Uterus (tissue), 4 donors: ENCODE measurements around the gene EFS. TPM values are rescaled to one million over a fixed set of nuclear protein-coding genes. Genes with fewer than 3 reads are reported as not detected.

Experiments
- DNase-seq, 2 donors: peaks; one replicate each; pipeline ENCODE4 v3.0.0-alpha.2; 2019 to 2020
- H3K27ac ChIP-seq, 2 donors: fragments of 200-600 bp; sonication (generic); 1 replicate in 1 of 2; 2 replicates in 1 of 2; pipeline ENCODE4 v1.5.1; 2016 to 2018
- H3K27me3 ChIP-seq, 2 donors: fragments of 200-600 bp; sonication (generic); one replicate each; pipeline ENCODE4 v1.5.1; 2018 to 2019; ENCODE audit warnings: control low read depth in 1 of 2
- H3K36me3 ChIP-seq, 2 donors: fragments of 200-600 bp; sonication (generic); one replicate each; pipeline ENCODE4 v1.5.1; 2019; ENCODE audit warnings: control low read depth in 1 of 2
- H3K4me1 ChIP-seq, 2 donors: fragments of 200-600 bp; sonication (generic); one replicate each; pipeline ENCODE4 v1.5.1; 2018 to 2019; ENCODE audit warnings: control low read depth in 1 of 2
- H3K4me3 ChIP-seq, 2 donors: fragments of 200-600 bp; sonication (generic); 1 replicate in 1 of 2; 2 replicates in 1 of 2; pipeline ENCODE4 v1.5.1; 2018 to 2019; ENCODE audit warnings: mild to moderate bottlenecking in 1 of 2
- H3K9me3 ChIP-seq, 2 donors: fragments of 200-600 bp; sonication (generic); one replicate each; pipeline ENCODE4 v1.5.1; 2019; ENCODE audit warnings: control low read depth in 1 of 2
- CTCF ChIP-seq, 4 experiments: fragments of 200-600 bp in 2 of 4; fragments of 450-650 bp in 2 of 4; sonication (generic) in 2 of 4; IDR thresholded peaks; one replicate each; pipeline ENCODE4 v1.5.1; 2016 to 2019; ENCODE audit warnings: antibody characterized with exemption in 4 of 4, mild to moderate bottlenecking in 2 of 4, moderate library complexity in 1 of 4
- POLR2A ChIP-seq, 2 donors: fragments of 450-650 bp; IDR thresholded peaks; one replicate each; pipeline ENCODE4 v1.6.1; 2016; ENCODE audit warnings: antibody characterized with exemption in 2 of 2, mild to moderate bottlenecking in 1 of 2, moderate library complexity in 1 of 2
- intact Hi-C: fragments of 100-400 bp; cut with DNase I; formaldehyde crosslinking; loops from one replicate; pipeline ENCODE4 v1.15.1; 2023; ENCODE audit warnings: low total_unique reads
- total RNA-seq, 4 donors: library from RNA; depleted of rRNA in 3 of 4; stranded (reverse); fragments of >200 nt in 3 of 4; gene quantifications; one replicate each; pipeline versions ENCODE4 v1.1.0 to v1.2.4, GENCODE V29; 2014 to 2023
- donor health status: DM: yes; HTN: yes; CAD: no.

Gene EFS
- total RNA-seq, 4 donors from 2014 or later = 4.1 to 42.4 (median 21.7) TPM

- Histone ChIP-seq H3K9me3 (no peaks in the 10 kb centered on the region), H3K4me1 (peaks cover 0 to 4% of the 10 kb centered on the region in 2 donors), H3K36me3 (no peaks in the 10 kb centered on the region), H3K27me3 (no peaks in the 10 kb centered on the region), H3K4me3 (no peak overlapping the region), H3K27ac (no peak overlapping the region)
- intact Hi-C loops = no loop called here
- no peak for DNase-seq
- no peak for TF ChIP-seq CTCF (IDR thresholded peaks at IDR 0.05)
- no peak for TF ChIP-seq POLR2A (IDR thresholded peaks at IDR 0.05)
Measured at GRCh38 chr14:23358553-23359166, 6.3 kb downstream of the EFS start.

- H3K4me1 ChIP-seq = no peaks in the 10 kb centered on the region
- no peak for TF ChIP-seq POLR2A (IDR thresholded peaks at IDR 0.05)
- no peak for TF ChIP-seq CTCF (IDR thresholded peaks at IDR 0.05)
- no peak overlapping the region for H3K27ac ChIP-seq
- no peaks in the 10 kb centered on the region for H3K36me3 ChIP-seq
- no peak overlapping the region for H3K4me3 ChIP-seq
- intact Hi-C loops = no loop called here
- H3K9me3 ChIP-seq = no peaks in the 10 kb centered on the region
- no peaks in the 10 kb centered on the region for H3K27me3 ChIP-seq
- DNase-seq = no peak
Measured at GRCh38 chr14:23358042-23358441, 6.9 kb downstream of the EFS start.

GRCh38 chr14:23357261-23357660, 7.7 kb downstream of the EFS start:
- intact Hi-C loops = no loop called here
- Histone ChIP-seq H3K36me3 (no peaks in the 10 kb centered on the region), H3K4me3 (no peak overlapping the region), H3K27me3 (no peaks in the 10 kb centered on the region), H3K27ac (no peak overlapping the region), H3K9me3 (no peaks in the 10 kb centered on the region), H3K4me1 (no peaks in the 10 kb centered on the region)
- TF ChIP-seq CTCF (IDR thresholded peaks at IDR 0.05) = no peak
- no peak for TF ChIP-seq POLR2A (IDR thresholded peaks at IDR 0.05)
- no peak for DNase-seq

- no peaks in the 10 kb centered on the region for H3K4me1 ChIP-seq
- TF ChIP-seq POLR2A (IDR thresholded peaks at IDR 0.05) = no peak
- TF ChIP-seq CTCF (IDR thresholded peaks at IDR 0.05) = no peak
Measured at GRCh38 chr14:23356662-23357061, 8.3 kb downstream of the EFS start.

GRCh38 chr14:23355871-23356435, 9.0 kb downstream of the EFS start:
- no peaks in the 10 kb centered on the region for H3K27me3 ChIP-seq
- H3K9me3 ChIP-seq = no peaks in the 10 kb centered on the region
- no peaks in the 10 kb centered on the region for H3K4me1 ChIP-seq
- no peak overlapping the region for H3K27ac ChIP-seq
- no peaks in the 10 kb centered on the region for H3K36me3 ChIP-seq
- H3K4me3 ChIP-seq = no peak overlapping the region
- TF ChIP-seq CTCF (IDR thresholded peaks at IDR 0.05) (no peak), POLR2A (IDR thresholded peaks at IDR 0.05) (no peak)
- no peak for DNase-seq
- intact Hi-C loops = no loop called here

More at GRCh38 chr14:23356662-23357061, 8.3 kb downstream of the EFS start:
- Histone ChIP-seq H3K4me3 (no peak overlapping the region), H3K9me3 (no peaks in the 10 kb centered on the region), H3K27ac (no peak overlapping the region), H3K36me3 (no peaks in the 10 kb centered on the region), H3K27me3 (no peaks in the 10 kb centered on the region)
- intact Hi-C loops = no loop called here
- DNase-seq = no peak
